A549 treated with Hydrocortisone at 1 μM for 4 hours (cell line): Measurements from ENCODE around the gene DEFB112. TPM values are rescaled to one million over a fixed set of nuclear protein-coding genes. Genes with fewer than 3 reads are reported as not detected.

Source experiments
- total RNA-seq: library from RNA; stranded (reverse); fragments of 200-300 nt; extraction: Qiagen RNA extraction; gene quantifications from 5 replicates; pipeline ENCODE4 v1.2.3, GENCODE V29; 2022

Gene DEFB112, protein sequence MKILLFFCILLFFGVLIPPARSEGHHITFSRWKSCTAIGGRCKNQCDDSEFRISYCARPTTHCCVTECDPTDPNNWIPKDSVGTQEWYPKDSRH
- total RNA-seq: not detected in 5 replicates

DNA sequence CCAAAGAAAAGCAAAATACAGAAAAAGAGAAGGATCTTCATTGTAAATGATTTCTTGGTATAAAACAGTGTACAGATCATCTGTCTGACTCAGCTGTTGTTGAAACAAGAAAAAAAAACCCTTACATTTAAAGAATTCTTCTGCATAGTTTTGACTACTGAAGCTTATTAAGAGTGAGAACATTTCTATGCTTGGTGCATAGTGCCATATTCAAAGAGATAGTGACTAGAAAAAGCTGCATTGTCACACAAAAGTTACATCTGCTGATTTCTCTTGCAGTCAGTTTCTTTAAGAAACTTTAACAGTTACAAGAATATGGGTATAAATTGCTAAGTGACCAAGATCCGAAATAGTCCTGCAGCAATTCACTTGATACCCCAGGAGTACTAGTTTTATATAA, at the start of gene DEFB112:
TSS of gene DEFB112 (minus strand) at position 101 of the 400 bp plus-strand sequence. CDS start at position 41, 60 bp downstream.

DNA sequence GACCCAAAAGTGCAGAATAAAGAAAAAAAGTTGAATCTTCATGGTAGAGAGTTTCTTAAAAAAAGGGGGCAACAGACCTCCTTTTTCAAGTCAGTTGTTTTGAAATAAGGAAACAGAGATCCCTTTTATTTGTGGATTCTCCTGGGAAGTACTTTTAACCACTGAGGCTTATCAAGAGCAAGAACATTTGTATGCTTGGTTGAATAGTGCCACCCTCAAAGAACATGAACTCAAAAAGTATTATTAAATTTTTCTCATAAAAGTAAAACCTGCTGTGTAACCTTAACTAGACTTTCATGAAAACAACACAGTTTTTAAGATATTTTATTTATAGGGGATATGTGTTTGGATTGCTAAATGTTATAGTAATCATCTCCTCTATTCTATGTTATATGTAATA, 27.8 kb downstream of the DEFB112 start, which contains the start of gene DEFB110:
TSS of gene DEFB110 (minus strand) at position 101 of the 400 bp plus-strand sequence. CDS start at position 42, 59 bp downstream.

Other genes with a start within 250 kb of the DEFB112 start
- not detected in 5 replicates for gene CRISP1, start 183.4 kb downstream of the DEFB112 start, total RNA-seq
- not detected in 5 replicates for gene DEFB114, start 85.8 kb downstream of the DEFB112 start, total RNA-seq
- gene DEFB113, start 80.3 kb downstream of the DEFB112 start, total RNA-seq: not detected in 5 replicates
- not detected in 5 replicates for gene DEFB110, start 27.9 kb downstream of the DEFB112 start, total RNA-seq